SH-SY5Y (cell line): Measurements from ENCODE around the gene TRPC4AP.

Experiments used
- GATA2 ChIP-seq: IDR thresholded peaks from 2 replicates; pipeline ENCODE4 v1.6.1; 2011; ENCODE audit warnings: mild to moderate bottlenecking, low read depth, low read length
- GATA3 ChIP-seq: IDR thresholded peaks from 2 replicates; pipeline ENCODE4 v1.6.1; 2011; ENCODE audit warnings: low read depth, mild to moderate bottlenecking, low read length, moderate library complexity

- no peak for TF ChIP-seq GATA3
- no peak for TF ChIP-seq GATA2
These were observed 88.4 kb downstream of the TRPC4AP start for GRCh38 chr20:35004051-35004725.
